Neuronal stem cell (in vitro differentiated cells): ENCODE measurements around the gene AOX1.
"Not testable (repeated sequence)": the region's sequence is repeated elsewhere in the genome, so short reads cannot be mapped to it uniquely, and the experiment has no call there.

Experiments used
- DNase-seq: peaks from one replicate; pipeline ENCODE4 v3.0.0-alpha.2; 2013; ENCODE audit warnings: low spot score
- H2AFZ ChIP-seq: one replicate; pipeline ENCODE4 v1.6.1; 2013; ENCODE audit warnings: mild to moderate bottlenecking, low read length, inconsistent platforms
- H2AK5ac ChIP-seq: 2 replicates; pipeline ENCODE4 v1.6.1; 2013; ENCODE audit warnings: low read depth, mild to moderate bottlenecking, inconsistent platforms, low read length, moderate library complexity, mixed read lengths
- H2BK120ac ChIP-seq: 2 replicates; pipeline ENCODE4 v1.6.1; 2013; ENCODE audit warnings: low read depth, mild to moderate bottlenecking, inconsistent platforms, low read length, moderate library complexity, mixed read lengths
- H2BK12ac ChIP-seq: one replicate; pipeline ENCODE4 v1.6.1; 2013; ENCODE audit warnings: low read length, inconsistent platforms
- H2BK15ac ChIP-seq: 2 replicates; pipeline ENCODE4 v1.6.1; 2013; ENCODE audit warnings: mild to moderate bottlenecking, low read length, inconsistent platforms, mixed read lengths
- H2BK5ac ChIP-seq: one replicate; pipeline ENCODE4 v1.6.1; 2013; ENCODE audit warnings: inconsistent platforms, mild to moderate bottlenecking, low read length, moderate library complexity
- H3K14ac ChIP-seq: one replicate; pipeline ENCODE4 v1.6.1; 2013; ENCODE audit warnings: low read length, inconsistent platforms
- H3K18ac ChIP-seq: 2 replicates; pipeline ENCODE4 v1.6.1; 2013; ENCODE audit warnings: low read length, inconsistent platforms
- H3K23ac ChIP-seq: 2 replicates; pipeline ENCODE4 v1.6.1; 2013; ENCODE audit warnings: low read depth, mild to moderate bottlenecking, mixed read lengths, low read length, inconsistent platforms; ENCODE audit not compliant: poor library complexity
- H3K27ac ChIP-seq: replicated peaks from 3 replicates; pipeline ENCODE4 v1.5.1; 2013; ENCODE audit warnings: low read length, inconsistent platforms
- H3K27me3 ChIP-seq, 3 experiments: 2 replicates each; pipeline ENCODE4 v1.6.1; 2013; ENCODE audit warnings: low read length in 3 of 3, mild to moderate bottlenecking in 2 of 3, inconsistent platforms in 1 of 3, low read depth in 1 of 3, mixed read lengths in 1 of 3, moderate library complexity in 1 of 3; ENCODE audit not compliant: control insufficient read depth in 3 of 3, insufficient read depth in 3 of 3
- H3K36me3 ChIP-seq, 2 donors: replicated peaks in 1 of 2; 2 replicates each; pipeline ENCODE4 v1.6.1; 2013; ENCODE audit warnings: low read length in 2 of 2; ENCODE audit not compliant: control insufficient read depth in 2 of 2, insufficient read depth in 2 of 2
- H3K4ac ChIP-seq: 2 replicates; pipeline ENCODE4 v1.6.1; 2013; ENCODE audit warnings: inconsistent platforms, mild to moderate bottlenecking, low read length, moderate library complexity
- H3K4me1 ChIP-seq, 2 donors: 1 replicate in 1 of 2; 2 replicates in 1 of 2; pipeline ENCODE4 v1.6.1; 2013; ENCODE audit warnings: low read length in 2 of 2, low read depth in 1 of 2; ENCODE audit not compliant: control insufficient read depth in 2 of 2, insufficient read depth in 1 of 2
- H3K4me2 ChIP-seq: one replicate; pipeline ENCODE4 v1.6.1; 2013; ENCODE audit warnings: mild to moderate bottlenecking, low read length, inconsistent platforms; ENCODE audit not compliant: insufficient read depth, poor library complexity, severe bottlenecking
- H3K4me3 ChIP-seq, 2 donors: 2 replicates each; pipeline ENCODE4 v1.5.1; 2013; ENCODE audit warnings: low read length in 2 of 2, mild to moderate bottlenecking in 2 of 2, inconsistent platforms in 1 of 2, moderate library complexity in 1 of 2
- H3K79me1 ChIP-seq: one replicate; pipeline ENCODE4 v1.6.1; 2013; ENCODE audit warnings: low read depth, mild to moderate bottlenecking, inconsistent platforms, low read length, moderate library complexity
- H3K9ac ChIP-seq: one replicate; pipeline ENCODE4 v1.6.1; 2013; ENCODE audit warnings: mild to moderate bottlenecking, low read depth, low read length, inconsistent platforms; ENCODE audit not compliant: poor library complexity
- H3K9me3 ChIP-seq, 2 donors: replicated peaks in 1 of 2; 2 replicates each; pipeline versions ENCODE3 to v1.6.1; 2013; ENCODE audit warnings: low read length in 2 of 2, mild to moderate bottlenecking in 2 of 2, inconsistent platforms in 1 of 2, low read depth in 1 of 2, mixed read lengths in 1 of 2, moderate library complexity in 1 of 2; ENCODE audit not compliant: control insufficient read depth in 2 of 2, insufficient read depth in 1 of 2
- H4K8ac ChIP-seq: one replicate; pipeline ENCODE4 v1.6.1; 2013; ENCODE audit warnings: low read depth, mild to moderate bottlenecking, inconsistent platforms, low read length, moderate library complexity
- H4K91ac ChIP-seq: one replicate; pipeline ENCODE4 v1.6.1; 2013; ENCODE audit warnings: low read length, low read depth, mild to moderate bottlenecking, inconsistent platforms; ENCODE audit not compliant: poor library complexity
- WGBS, 2 donors: extraction: QIAGEN DNeasy Blood & Tissue Kit; methylation state at CpG; one replicate each; pipeline ENCODE4 v1.1.7; 2013; ENCODE audit warnings: missing lambda C conversion rate in 2 of 2, mixed read lengths in 1 of 2; ENCODE audit not compliant: insufficient read length in 2 of 2, insufficient replicate concordance in 1 of 2; ENCODE audit errors: extremely low coverage in 2 of 2; 5-methylcytosine and 5-hydroxymethylcytosine counted together

The AOX1 gene

DNA sequence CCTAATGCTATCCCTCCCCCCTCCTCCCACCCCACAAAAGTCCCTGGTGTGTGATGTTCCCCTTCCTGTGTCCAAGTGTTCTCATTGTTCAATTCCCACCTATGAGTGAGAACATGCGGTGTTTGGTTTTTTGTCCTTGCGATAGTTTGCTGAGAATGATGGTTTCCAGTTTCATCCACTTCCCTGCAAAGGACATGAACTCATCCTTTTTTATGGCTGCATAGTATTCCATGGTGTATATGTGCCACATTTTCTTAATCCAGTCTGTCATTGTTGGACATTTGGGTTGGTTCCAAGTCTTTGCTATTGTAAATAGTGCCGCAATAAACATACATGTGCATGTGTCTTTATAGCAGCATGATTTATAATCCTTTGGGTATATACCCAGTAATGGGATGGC is 129.2 kb downstream of the AOX1 start:
- H3K27ac ChIP-seq, H2BK12ac ChIP-seq, H3K4me1 ChIP-seq, H3K36me3 ChIP-seq, H3K4ac ChIP-seq, H2BK120ac ChIP-seq, H2BK5ac ChIP-seq, H3K9ac ChIP-seq, H4K91ac ChIP-seq, H3K23ac ChIP-seq, H2AFZ ChIP-seq, DNase-seq, H3K18ac ChIP-seq, H3K4me2 ChIP-seq, H2AK5ac ChIP-seq, H4K8ac ChIP-seq, H2BK15ac ChIP-seq, H3K27me3 ChIP-seq, H3K79me1 ChIP-seq, H3K14ac ChIP-seq, H3K9me3 ChIP-seq, H3K4me3 ChIP-seq: not testable (repeated sequence)
- no CpG with 5 or more reads among the region's 3 CpGs for WGBS, 2 donors

DNA sequence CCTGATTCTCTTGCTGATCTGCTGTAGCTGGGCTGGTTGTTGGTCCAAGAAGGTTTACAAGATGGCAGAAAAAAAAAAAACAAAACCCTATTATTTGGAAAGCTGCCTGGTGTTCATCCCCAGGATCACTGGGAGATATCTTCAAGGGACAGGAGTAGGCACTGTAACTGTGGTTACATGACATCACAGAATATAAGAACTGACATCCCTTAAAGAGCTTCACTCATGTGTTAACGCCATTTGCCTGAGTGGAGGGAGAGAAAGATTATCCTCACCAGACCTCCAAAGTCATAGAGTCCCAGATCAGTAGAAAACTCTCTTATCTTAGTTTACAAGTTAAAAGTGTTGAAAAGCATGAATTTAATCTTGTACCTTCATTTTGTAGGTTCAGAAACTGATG is 130.6 kb downstream of the AOX1 start:
- H3K18ac ChIP-seq, result no peak overlapping the region
- no peaks in the 10 kb centered on the region for H3K36me3 ChIP-seq
- H3K4me2 ChIP-seq, result no peak overlapping the region
- no peak overlapping the region for H2BK5ac ChIP-seq
- H4K91ac ChIP-seq, result no peak overlapping the region
- H3K9ac ChIP-seq, result no peak overlapping the region
- no peak overlapping the region for H3K27ac ChIP-seq
- H3K27me3 ChIP-seq, result peaks cover 0 to 5% (median 0%) of the 10 kb centered on the region in 3 experiments
- no peak overlapping the region for H2BK120ac ChIP-seq
- H2BK12ac ChIP-seq, result no peak overlapping the region
- H3K9me3 ChIP-seq, result no peaks in the 10 kb centered on the region
- no peak overlapping the region for H3K23ac ChIP-seq
- no peaks in the 10 kb centered on the region for H3K79me1 ChIP-seq
- H2AK5ac ChIP-seq, result no peak overlapping the region
- no peak overlapping the region for H3K14ac ChIP-seq
- no peak overlapping the region for H3K4me3 ChIP-seq
- H4K8ac ChIP-seq, result no peak overlapping the region
- no peak overlapping the region for H2BK15ac ChIP-seq
- H3K4ac ChIP-seq, result no peak overlapping the region
- peaks cover 0 to 2% of the 10 kb centered on the region in 2 donors for H3K4me1 ChIP-seq
- peak overlapping the region; percentile 36 for H2AFZ ChIP-seq
- WGBS, 2 donors, result no CpG with 5 or more reads among the region's 1 CpG
- DNase-seq, result no peak
